ENCODE results near the gene RECQL5.

RECQL5 gene

GRCh38 chr17:75672011-75672410, 5.1 kb upstream of the RECQL5 start:
- Mint-ChIP-seq H3K27me3 (no peaks in the 10 kb centered on the region), H3K4me1 (peaks cover 26% of the 10 kb centered on the region), H3K4me3 (no peak overlapping the region), H3K36me3 (peaks cover 7% of the 10 kb centered on the region), H3K9me3 (no peaks in the 10 kb centered on the region), H3K27ac (no peak overlapping the region)

DNA sequence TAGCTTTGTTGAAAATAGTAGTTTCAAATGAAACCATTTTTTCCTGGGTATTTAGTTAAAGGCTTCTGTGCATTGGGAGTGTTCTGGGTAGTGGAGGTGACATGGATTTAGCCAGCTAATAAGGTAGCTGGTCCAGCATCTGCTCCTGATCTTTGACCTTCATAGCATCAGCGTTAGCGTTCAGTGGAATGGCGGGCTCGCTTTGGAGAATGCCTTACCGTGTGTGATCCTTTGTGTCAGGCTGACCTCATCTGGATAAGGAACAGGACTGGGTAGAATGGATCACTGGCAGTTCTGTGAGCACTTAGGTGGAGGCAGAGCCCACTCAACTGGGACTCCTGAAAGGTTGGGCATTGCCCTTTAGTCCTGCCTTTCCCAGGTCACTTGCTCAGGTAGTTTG, 3.9 kb upstream of the RECQL5 start:
- H3K27me3 Mint-ChIP-seq: no peaks in the 10 kb centered on the region
- H3K4me1 Mint-ChIP-seq: peaks cover 31% of the 10 kb centered on the region
- no peak overlapping the region for H3K27ac Mint-ChIP-seq
- peaks cover 7% of the 10 kb centered on the region for H3K36me3 Mint-ChIP-seq
- no peaks in the 10 kb centered on the region for H3K9me3 Mint-ChIP-seq
- no peak overlapping the region for H3K4me3 Mint-ChIP-seq

- peaks cover 9% of the 10 kb centered on the region for H3K36me3 Mint-ChIP-seq
- peak overlapping the region; percentile 48 for H3K27ac Mint-ChIP-seq
- no peaks in the 10 kb centered on the region for H3K27me3 Mint-ChIP-seq
- H3K4me3 Mint-ChIP-seq: no peak overlapping the region
- no peaks in the 10 kb centered on the region for H3K9me3 Mint-ChIP-seq
- H3K4me1 Mint-ChIP-seq: peaks cover 30% of the 10 kb centered on the region
Observed at GRCh38 chr17:75668489-75668888, 1.5 kb upstream of the RECQL5 start.

- H3K9me3 Mint-ChIP-seq: no peaks in the 10 kb centered on the region
- no peak overlapping the region for H3K27ac Mint-ChIP-seq
- peaks cover 9% of the 10 kb centered on the region for H3K36me3 Mint-ChIP-seq
- H3K4me3 Mint-ChIP-seq: no peak overlapping the region
- no peaks in the 10 kb centered on the region for H3K27me3 Mint-ChIP-seq
- H3K4me1 Mint-ChIP-seq: peaks cover 30% of the 10 kb centered on the region
Observed at GRCh38 chr17:75667825-75668224, 871 bp upstream of the RECQL5 start.

GRCh38 chr17:75665981-75666380, 973 bp downstream of the RECQL5 start:
- peak overlapping the region; percentile 8 for H3K4me3 Mint-ChIP-seq
- peak overlapping the region; percentile 42 for H3K27ac Mint-ChIP-seq
- H3K9me3 Mint-ChIP-seq: no peaks in the 10 kb centered on the region
- H3K27me3 Mint-ChIP-seq: no peaks in the 10 kb centered on the region
- H3K4me1 Mint-ChIP-seq: peaks cover 24% of the 10 kb centered on the region
- peaks cover 13% of the 10 kb centered on the region for H3K36me3 Mint-ChIP-seq

GRCh38 chr17:75664099-75664549, 2.8 kb downstream of the RECQL5 start:
- no peak overlapping the region for H3K4me3 Mint-ChIP-seq
- H3K27me3 Mint-ChIP-seq: no peaks in the 10 kb centered on the region
- no peak overlapping the region for H3K27ac Mint-ChIP-seq
- H3K36me3 Mint-ChIP-seq: peaks cover 12% of the 10 kb centered on the region
- no peaks in the 10 kb centered on the region for H3K9me3 Mint-ChIP-seq
- H3K4me1 Mint-ChIP-seq: peaks cover 17% of the 10 kb centered on the region

DNA sequence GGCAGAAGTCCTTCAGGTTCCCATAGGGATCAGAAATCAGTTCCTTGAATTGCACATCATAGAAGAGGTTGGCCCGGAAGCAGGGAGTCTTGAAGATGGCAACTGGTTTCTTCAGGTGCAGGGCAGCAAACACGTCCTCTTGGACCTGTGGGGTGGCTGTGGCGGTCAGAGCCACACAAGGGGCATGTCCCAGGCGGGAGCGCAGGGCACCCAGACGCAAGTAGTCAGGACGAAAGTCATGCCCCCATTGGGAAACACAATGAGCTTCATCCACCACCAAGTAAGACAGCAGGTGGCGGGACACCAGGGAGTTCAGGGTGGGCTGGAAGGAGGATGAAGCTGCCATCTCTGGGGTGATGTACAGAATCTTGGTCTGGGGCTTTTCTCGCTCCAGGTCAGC, 4.4 kb downstream of the RECQL5 start:
- H3K36me3 Mint-ChIP-seq: peaks cover 8% of the 10 kb centered on the region
- no peaks in the 10 kb centered on the region for H3K27me3 Mint-ChIP-seq
- no peak overlapping the region for H3K27ac Mint-ChIP-seq
- no peaks in the 10 kb centered on the region for H3K9me3 Mint-ChIP-seq
- H3K4me1 Mint-ChIP-seq: peaks cover 7% of the 10 kb centered on the region
- H3K4me3 Mint-ChIP-seq: no peak overlapping the region

GRCh38 chr17:75661531-75661930, 5.4 kb downstream of the RECQL5 start:
- peaks cover 7% of the 10 kb centered on the region for H3K4me1 Mint-ChIP-seq
- no peak overlapping the region for H3K27ac Mint-ChIP-seq
- H3K9me3 Mint-ChIP-seq: no peaks in the 10 kb centered on the region
- no peaks in the 10 kb centered on the region for H3K27me3 Mint-ChIP-seq
- H3K36me3 Mint-ChIP-seq: peaks cover 9% of the 10 kb centered on the region
- no peak overlapping the region for H3K4me3 Mint-ChIP-seq

GRCh38 chr17:75658237-75658636, 8.7 kb downstream of the RECQL5 start:
- peaks cover 10% of the 10 kb centered on the region for H3K36me3 Mint-ChIP-seq
- H3K4me3 Mint-ChIP-seq: no peak overlapping the region
- no peaks in the 10 kb centered on the region for H3K9me3 Mint-ChIP-seq
- no peaks in the 10 kb centered on the region for H3K27me3 Mint-ChIP-seq
- no peak overlapping the region for H3K27ac Mint-ChIP-seq
- H3K4me1 Mint-ChIP-seq: peaks cover 5% of the 10 kb centered on the region

DNA sequence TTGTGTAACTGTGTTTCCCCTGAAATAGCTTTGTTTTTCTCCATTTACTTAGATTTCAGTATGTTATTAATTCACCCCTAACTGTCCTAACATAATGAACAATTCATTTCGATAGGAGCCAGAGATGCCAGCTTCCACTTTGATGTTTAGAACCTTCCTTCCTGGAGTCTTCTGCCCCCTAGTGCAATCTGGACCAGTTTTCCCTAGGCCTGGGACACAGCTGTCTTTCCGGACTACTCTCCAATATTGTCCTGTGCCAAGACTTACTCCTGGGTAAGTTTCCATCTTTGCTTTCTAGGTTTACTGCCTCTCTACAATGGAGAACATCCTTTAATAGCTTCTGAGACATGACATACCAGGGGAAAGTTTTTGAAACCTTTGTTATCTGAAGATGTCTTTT, 12.8 kb downstream of the RECQL5 start:
- Mint-ChIP-seq H3K27ac (no peak overlapping the region), H3K4me3 (no peak overlapping the region), H3K36me3 (peaks cover 10% of the 10 kb centered on the region), H3K27me3 (no peaks in the 10 kb centered on the region), H3K9me3 (no peaks in the 10 kb centered on the region), H3K4me1 (peaks cover 5% of the 10 kb centered on the region)

- peaks cover 11% of the 10 kb centered on the region for H3K36me3 Mint-ChIP-seq
- H3K9me3 Mint-ChIP-seq: no peaks in the 10 kb centered on the region
- no peak overlapping the region for H3K4me3 Mint-ChIP-seq
- H3K27ac Mint-ChIP-seq: no peak overlapping the region
- H3K4me1 Mint-ChIP-seq: peaks cover 5% of the 10 kb centered on the region
- H3K27me3 Mint-ChIP-seq: no peaks in the 10 kb centered on the region
Observed at GRCh38 chr17:75652934-75653549, 13.9 kb downstream of the RECQL5 start.

- Mint-ChIP-seq H3K27ac (no peak overlapping the region), H3K4me3 (no peak overlapping the region), H3K4me1 (peaks cover 5% of the 10 kb centered on the region), H3K36me3 (peaks cover 13% of the 10 kb centered on the region), H3K9me3 (no peaks in the 10 kb centered on the region), H3K27me3 (no peaks in the 10 kb centered on the region)
Observed at GRCh38 chr17:75652341-75652740, 14.6 kb downstream of the RECQL5 start.

DNA sequence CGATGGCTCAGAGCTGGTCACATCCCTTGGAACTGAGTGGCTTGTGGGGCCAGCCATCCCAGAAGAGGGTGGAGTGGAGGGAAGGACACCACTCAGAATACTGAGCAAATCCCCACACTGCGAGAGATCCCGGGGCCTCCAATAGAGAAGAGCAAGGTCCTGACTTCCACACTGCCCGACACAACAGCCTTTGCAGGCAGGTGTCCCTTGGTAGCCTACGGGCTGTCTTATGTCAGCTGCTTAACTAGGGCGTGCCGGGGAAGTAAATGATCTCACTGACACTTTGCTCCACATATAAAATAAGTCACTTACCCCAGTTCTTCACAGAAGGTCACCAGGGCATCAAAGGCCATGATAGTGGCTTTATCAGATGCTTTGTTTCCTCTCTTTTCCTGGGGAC, 16.1 kb downstream of the RECQL5 start:
- Mint-ChIP-seq H3K36me3 (peaks cover 11% of the 10 kb centered on the region), H3K27me3 (no peaks in the 10 kb centered on the region), H3K27ac (no peak overlapping the region), H3K4me3 (no peak overlapping the region), H3K9me3 (no peaks in the 10 kb centered on the region), H3K4me1 (peaks cover 5% of the 10 kb centered on the region)

DNA sequence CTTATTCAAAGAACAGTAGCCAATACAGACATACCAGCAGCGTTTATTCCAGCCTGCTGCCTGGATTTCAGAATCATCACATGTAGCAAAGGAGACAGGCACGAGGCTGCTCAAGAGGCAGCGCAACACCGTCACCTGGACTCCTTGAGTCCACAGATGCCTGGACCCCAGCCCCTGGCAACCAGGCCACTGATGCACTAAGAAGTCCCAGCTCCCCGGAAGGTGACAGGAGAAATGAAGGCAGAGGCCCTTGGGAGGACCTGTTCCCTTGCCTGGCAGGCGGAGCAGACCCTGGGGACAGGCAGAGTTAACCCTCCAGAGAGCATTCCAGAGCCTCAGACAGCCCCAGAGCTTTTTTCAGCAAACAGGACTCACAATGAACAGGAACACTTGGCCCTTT, 17.3 kb downstream of the RECQL5 start:
- peaks cover 5% of the 10 kb centered on the region for H3K4me1 Mint-ChIP-seq
- no peak overlapping the region for H3K4me3 Mint-ChIP-seq
- no peaks in the 10 kb centered on the region for H3K9me3 Mint-ChIP-seq
- no peaks in the 10 kb centered on the region for H3K27me3 Mint-ChIP-seq
- H3K36me3 Mint-ChIP-seq: peaks cover 11% of the 10 kb centered on the region
- no peak overlapping the region for H3K27ac Mint-ChIP-seq

- Mint-ChIP-seq H3K9me3 (no peaks in the 10 kb centered on the region), H3K36me3 (peaks cover 5% of the 10 kb centered on the region), H3K27me3 (no peaks in the 10 kb centered on the region), H3K4me3 (no peak overlapping the region), H3K27ac (no peak overlapping the region), H3K4me1 (no peaks in the 10 kb centered on the region)
Observed at GRCh38 chr17:75647921-75648320, 19.0 kb downstream of the RECQL5 start.

GRCh38 chr17:75647061-75647460, 19.9 kb downstream of the RECQL5 start:
- no peak overlapping the region for H3K4me3 Mint-ChIP-seq
- no peaks in the 10 kb centered on the region for H3K4me1 Mint-ChIP-seq
- no peak overlapping the region for H3K27ac Mint-ChIP-seq
- no peaks in the 10 kb centered on the region for H3K9me3 Mint-ChIP-seq
- H3K36me3 Mint-ChIP-seq: peaks cover 5% of the 10 kb centered on the region
- no peaks in the 10 kb centered on the region for H3K27me3 Mint-ChIP-seq

GRCh38 chr17:75646638-75646992, 20.3 kb downstream of the RECQL5 start:
- no peaks in the 10 kb centered on the region for H3K4me1 Mint-ChIP-seq
- no peak overlapping the region for H3K27ac Mint-ChIP-seq
- no peak overlapping the region for H3K4me3 Mint-ChIP-seq
- H3K27me3 Mint-ChIP-seq: no peaks in the 10 kb centered on the region
- no peaks in the 10 kb centered on the region for H3K9me3 Mint-ChIP-seq
- peaks cover 5% of the 10 kb centered on the region for H3K36me3 Mint-ChIP-seq

Measured in activated naive CD4-positive, alpha-beta T cell treated with anti-CD3 and anti-CD28 coated beads, Interleukin-2, amount 50 U/mL, for 24 hours (primary cell).